AG04450 (cell line): ENCODE data around the gene USP33. TPM values are rescaled to one million over a fixed set of nuclear protein-coding genes. Genes with fewer than 3 reads are reported as not detected.

Source experiments
- CTCF ChIA-PET: fragments of 300-600, 350-600 bp; formaldehyde crosslinking; extraction: SDS; loops from one replicate; lab custom pipeline; 2022; ENCODE audit warnings: antibody characterized with exemption, inconsistent platforms; lab: Charles Lee
- POLR2A ChIA-PET: fragments of 350-600 bp; formaldehyde crosslinking; extraction: SDS; loops from one replicate; lab custom pipeline; 2021; ENCODE audit warnings: antibody characterized with exemption, inconsistent platforms; lab: Yijun Ruan, JAX
- DNase-seq: peaks from one replicate; pipeline ENCODE4 v3.0.0-alpha.2; 2011; ENCODE audit warnings: low read depth, low spot score
- H3K27ac ChIP-seq: one replicate; pipeline ENCODE4 v1.5.1; 2012; ENCODE audit warnings: low read depth, low read length, control low read depth
- H3K27me3 ChIP-seq: one replicate; pipeline ENCODE4 v1.6.0; 2012; ENCODE audit warnings: low read length; ENCODE audit not compliant: control insufficient read depth, insufficient read depth
- H3K4me3 ChIP-seq: 2 replicates; pipeline ENCODE4 v1.5.1; 2011; ENCODE audit warnings: mild to moderate bottlenecking, low read depth, low read length, control low read depth
- H3K9me3 ChIP-seq: 2 replicates; pipeline ENCODE4 v1.5.1; 2012; ENCODE audit warnings: low read length; ENCODE audit not compliant: control insufficient read depth, insufficient read depth
- CTCF ChIP-seq: IDR thresholded peaks from 2 replicates; pipeline ENCODE4 v1.5.1; 2011; ENCODE audit warnings: low read depth, low read length, control low read depth, inconsistent platforms
- polyA minus RNA-seq: library from RNA; depleted of rRNA, polyadenylated mRNA; stranded (reverse); fragments of >200 nt; gene quantifications from 2 replicates; pipeline ENCODE4 v1.2.3, GENCODE V29; 2011; rRNA and poly(A)+ RNA removed
- polyA plus RNA-seq: library from polyadenylated mRNA; depleted of rRNA; stranded (reverse); fragments of >200 nt; gene quantifications from 2 replicates; pipeline ENCODE4 v1.2.3, GENCODE V29; 2011; rRNA removed

The USP33 gene
- polyA plus RNA-seq, result 57.7 and 86.0 TPM in 2 replicates
- 27.1 and 56.3 TPM in 2 replicates for polyA minus RNA-seq

DNA sequence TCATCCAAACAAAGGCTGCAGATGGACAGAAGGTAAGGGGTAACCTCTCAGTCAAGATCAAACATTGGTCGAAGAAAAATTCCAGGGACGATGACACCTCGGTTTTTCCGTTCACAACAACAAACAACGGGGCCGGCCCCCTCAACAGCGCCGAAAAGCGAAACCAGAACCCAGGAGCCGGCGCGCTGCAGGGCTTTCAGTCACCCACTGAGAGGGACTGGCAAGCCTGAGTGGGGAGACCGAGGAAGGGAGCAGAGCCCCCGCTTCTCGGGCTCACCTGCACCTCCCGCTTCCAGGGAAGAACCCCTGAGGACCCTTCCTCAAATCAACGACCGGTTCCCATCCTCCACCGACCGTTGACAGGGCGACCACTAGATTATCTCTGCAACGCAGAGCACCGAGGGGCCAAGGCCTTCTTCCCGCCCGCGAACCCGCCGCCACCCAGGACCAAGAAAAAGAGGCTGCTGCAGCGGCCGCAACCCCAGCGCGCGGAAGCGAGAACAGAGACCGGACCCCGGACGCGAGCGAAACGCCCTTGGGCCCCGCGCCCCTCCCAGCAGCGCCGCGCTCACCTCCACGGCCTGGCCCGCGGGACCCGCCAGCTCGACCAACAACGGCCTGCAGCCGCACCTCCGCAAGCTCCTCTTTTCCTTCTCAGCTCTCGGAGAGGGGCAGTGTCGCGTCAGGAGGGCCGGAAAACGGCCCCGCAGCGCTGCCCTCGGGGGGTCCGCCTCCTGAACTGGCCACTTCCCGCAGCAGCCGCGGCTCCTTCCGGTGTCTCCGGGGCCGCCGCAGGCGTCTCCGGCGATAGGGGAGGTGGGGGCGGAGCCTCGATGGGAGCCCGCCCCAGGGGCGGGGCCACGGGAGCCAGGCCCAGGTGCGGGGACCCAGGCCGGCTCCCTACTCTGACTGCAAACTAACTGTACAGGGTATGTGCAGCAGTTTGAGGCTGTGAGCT, at the start of gene USP33:
TSS of gene USP33 (minus strand) at position 782 of the 958 bp plus-strand sequence. CDS start 18,155 bp downstream, outside the sequence.
- Histone ChIP-seq H3K27ac (peak within 1 kb of the TSS; percentile 48), H3K4me3 (peak within 1 kb of the TSS; percentile 88), H3K9me3 (no peaks in the 10 kb centered on the region), H3K27me3 (no peaks in the 10 kb centered on the region)
- ChIA-PET CTCF (interaction anchor here (0.6 to 1.6 kb wide), 2 partner anchors 31 to 76 kb away, joined by 4 to 13 read pairs; no protein-coding TSS in a partner anchor), POLR2A (interaction anchor here (1.5 kb wide), 1 partner anchor 74 kb away, joined by 3 read pairs; no protein-coding TSS in a partner anchor)
- no peak for TF ChIP-seq CTCF
- DNase-seq, result peak; percentile 7

DNA sequence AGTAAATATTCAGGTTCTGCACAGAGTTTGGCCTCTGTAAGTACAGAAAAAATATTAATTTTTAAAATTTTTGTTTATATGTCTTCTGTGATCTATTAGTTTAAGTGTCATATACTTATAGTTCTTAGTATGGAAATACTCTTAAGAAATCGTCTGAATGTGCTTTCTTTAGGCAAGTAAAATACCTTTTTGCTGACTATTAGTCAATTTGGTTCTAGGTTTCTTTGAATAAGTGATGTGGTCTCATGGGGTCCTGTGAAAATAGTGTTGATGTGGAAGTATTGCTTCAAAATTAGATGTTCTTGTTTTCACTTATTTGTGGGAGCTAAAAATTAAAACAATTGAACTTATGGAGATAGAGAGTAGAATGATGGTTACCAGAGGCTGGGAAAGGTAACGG, 43.7 kb upstream of the USP33 start:
- no peaks in the 10 kb centered on the region for H3K27me3 ChIP-seq
- no peaks in the 10 kb centered on the region for H3K9me3 ChIP-seq
- DNase-seq, result no peak
- TF ChIP-seq CTCF, result no peak
- CTCF ChIA-PET, result no interaction called here
- H3K4me3 ChIP-seq, result no peak overlapping the region
- POLR2A ChIA-PET, result no interaction called here
- no peak overlapping the region for H3K27ac ChIP-seq

DNA sequence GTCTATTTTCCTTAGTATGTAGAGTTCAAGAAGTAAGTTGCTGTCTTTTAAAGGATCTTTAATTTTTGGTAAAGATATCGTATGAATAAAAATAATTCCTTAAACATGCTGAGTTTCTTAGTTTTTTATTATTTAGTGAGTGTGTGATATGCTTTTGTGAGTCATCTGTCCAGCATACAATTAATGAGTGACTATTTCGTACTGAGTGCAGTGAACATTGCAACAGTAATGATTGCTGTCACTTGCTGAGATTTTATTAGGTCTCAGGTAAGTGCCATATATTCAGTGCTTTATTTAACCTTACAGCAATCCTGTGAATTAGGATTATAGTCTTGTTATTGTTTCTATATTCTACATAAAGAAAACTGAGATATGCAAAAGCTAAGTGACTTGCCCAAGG, 42.4 kb upstream of the USP33 start:
- Histone ChIP-seq H3K4me3 (no peak overlapping the region), H3K9me3 (no peaks in the 10 kb centered on the region), H3K27me3 (no peaks in the 10 kb centered on the region), H3K27ac (no peak overlapping the region)
- POLR2A ChIA-PET, result no interaction called here
- CTCF ChIA-PET, result no interaction called here
- no peak for DNase-seq
- no peak for TF ChIP-seq CTCF

DNA sequence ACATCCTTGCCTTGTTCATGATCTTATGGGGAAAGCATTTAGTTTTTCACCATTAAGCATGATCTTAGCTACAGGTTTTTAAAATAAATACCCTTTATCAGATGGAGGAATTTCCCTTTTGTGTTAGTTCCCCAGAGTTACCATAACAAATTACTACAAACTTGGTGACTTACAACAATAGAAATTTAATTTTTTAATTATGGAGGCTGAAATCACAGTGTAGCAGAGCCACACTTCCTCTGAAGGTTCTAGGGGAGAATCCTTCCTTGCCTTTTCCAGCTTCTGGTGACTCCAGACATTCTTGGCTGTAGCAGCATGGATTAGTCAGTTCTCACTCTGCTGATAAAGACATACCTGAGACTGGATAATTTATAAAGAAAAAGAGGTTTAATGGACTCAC, 38.3 kb upstream of the USP33 start:
- no peak for DNase-seq
- Histone ChIP-seq H3K9me3 (no peaks in the 10 kb centered on the region), H3K4me3 (no peak overlapping the region), H3K27me3 (no peaks in the 10 kb centered on the region), H3K27ac (no peak overlapping the region)
- ChIA-PET POLR2A (no interaction called here), CTCF (interaction anchor here (0.8 to 1.2 kb wide), 2 partner anchors 10 to 317 kb away, joined by 4 to 5 read pairs; no protein-coding TSS in a partner anchor)
- TF ChIP-seq CTCF, result no peak
